LoVo (cell line): ENCODE measurements around the gene WASF2.
"Not testable (repeated sequence)": the region's sequence is repeated elsewhere in the genome, so short reads cannot be mapped to it uniquely, and the experiment has no call there.

Source experiments
- DNase-seq: peaks from one replicate; pipeline ENCODE4 v3.0.0-alpha.2; 2016; ENCODE audit warnings: low spot score

WASF2 gene

DNA sequence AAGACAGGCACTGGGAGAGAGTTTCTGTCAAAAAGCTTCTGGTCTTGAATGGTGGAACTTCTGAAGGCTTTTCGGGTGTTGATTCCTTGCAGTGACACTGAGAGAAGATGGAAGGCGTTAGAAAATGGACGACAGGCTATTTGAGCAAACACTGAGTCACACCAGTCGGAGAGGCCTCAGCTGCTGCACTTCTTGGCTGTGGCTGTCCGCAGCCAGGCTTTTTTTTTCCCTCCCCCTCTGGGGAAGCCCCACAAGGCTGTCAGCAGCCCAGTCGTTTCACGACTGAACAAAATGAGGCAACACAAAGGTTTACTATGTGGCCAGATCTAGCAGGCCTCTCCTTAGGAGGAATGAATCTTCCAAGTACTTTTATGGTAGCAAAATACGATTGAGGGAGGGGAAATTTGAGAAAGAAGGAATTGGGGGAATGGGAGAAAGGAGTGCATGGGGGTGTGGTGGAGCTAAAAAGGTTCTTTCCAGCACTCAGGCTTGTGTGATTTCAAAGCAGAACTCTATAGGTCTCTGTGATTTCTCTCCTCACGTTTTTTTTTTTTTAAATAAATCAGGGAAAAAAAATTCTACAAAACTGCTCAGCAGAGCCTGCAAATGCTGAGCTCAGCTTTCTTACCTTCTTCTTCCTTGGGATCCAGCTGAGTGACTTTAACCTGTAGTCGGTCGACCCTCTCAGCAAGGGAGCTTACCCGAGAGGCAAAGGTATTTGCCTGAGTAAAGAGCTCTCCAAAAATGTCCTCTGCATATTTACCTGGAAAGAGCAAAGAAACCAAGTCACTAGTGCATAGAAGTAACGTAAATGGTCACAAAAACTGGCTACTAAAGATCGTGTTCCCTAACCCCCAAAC is 71.4 kb downstream of the WASF2 start:
- DNase-seq, result no peak

DNA sequence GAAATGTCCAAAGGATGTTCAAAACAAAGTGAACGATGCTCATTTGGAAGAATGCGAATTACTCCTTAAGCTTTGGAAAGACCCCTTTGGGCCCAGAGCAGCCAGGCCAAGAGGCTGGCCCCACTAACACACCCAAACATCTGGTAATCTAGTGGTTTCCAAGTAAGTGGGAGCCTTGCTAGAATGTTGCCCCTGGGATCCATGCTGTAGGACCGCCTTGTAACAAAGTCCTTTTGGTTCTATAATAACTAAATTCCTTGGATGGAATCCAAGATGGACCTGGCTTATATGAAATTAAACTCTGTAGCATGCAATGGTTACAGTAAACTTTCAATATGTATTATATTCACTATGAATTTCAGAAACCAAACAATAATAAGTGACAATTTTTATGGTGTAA is 72.3 kb downstream of the WASF2 start:
- no peak for DNase-seq

DNA sequence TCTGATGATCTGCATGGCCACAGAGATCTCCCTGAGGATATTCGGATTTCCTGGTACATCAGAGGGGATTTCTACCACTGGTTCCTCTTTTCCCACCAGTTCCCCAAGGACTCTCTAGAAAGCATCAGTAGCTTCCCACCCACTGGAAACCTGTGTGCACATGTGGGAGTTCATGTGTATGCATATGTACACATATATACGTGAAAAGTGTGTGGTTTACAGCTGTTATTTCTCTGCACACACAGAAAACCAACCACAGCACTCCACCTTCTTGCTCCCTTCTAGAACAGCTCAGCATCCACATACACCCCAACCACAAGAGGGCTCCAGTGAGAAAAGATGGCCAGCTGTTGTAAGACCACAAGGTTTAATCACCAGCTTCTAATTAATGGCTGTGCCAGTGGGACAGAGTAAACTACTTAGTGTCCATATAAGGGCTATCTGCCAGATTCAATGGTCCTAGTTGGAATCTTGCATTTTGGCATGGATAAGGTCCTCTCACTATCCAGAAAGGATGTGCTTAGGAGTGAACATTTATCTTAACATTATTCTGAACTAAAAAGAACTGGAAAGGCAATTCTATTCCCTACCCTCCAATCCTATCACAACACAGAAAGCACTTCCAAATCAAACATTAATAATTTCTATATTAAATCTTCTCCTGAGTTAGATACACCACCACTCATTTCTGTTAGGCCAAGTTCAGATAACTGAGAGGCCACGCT is 73.4 kb downstream of the WASF2 start:
- DNase-seq, result peak; percentile 20

DNA sequence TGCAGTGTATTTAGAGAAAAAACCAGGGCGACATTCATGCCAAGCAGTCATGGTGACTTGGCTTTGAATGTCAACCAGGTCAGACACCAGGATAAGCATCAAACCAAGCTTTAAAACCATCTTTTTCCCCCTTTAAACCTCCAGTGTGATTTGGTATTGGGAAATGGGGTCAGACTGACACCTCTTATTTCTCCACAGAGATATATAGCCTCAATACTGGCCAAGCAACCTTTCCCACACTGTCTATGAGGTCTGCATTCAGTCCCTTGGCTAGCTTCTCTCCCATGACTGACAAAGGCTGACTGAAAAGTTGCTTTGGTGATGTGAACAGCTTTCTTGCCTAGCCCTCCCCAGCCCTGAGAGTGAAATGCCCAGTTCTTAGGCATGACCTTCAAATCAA is 75.9 kb downstream of the WASF2 start:
- no peak for DNase-seq

DNA sequence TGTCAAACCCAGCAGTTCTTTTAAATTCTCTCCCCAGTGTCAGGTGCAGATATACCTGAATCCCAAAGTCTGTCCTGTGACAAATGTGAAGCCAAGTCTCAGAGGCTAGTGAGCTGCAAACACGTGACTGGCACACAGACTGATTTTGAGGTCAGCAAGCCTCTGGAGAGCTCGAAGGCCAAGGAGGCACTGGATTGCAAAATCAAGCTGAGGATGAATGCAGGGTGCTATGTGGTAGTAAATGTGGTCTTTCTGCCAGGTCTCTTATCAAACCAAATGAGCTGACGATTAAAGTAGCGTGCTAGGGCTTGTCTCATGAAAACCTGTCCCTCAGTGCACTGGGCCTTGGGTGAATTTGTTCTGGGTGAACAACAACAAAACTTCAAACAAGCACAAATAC is 77.0 kb downstream of the WASF2 start:
- no peak for DNase-seq

DNA sequence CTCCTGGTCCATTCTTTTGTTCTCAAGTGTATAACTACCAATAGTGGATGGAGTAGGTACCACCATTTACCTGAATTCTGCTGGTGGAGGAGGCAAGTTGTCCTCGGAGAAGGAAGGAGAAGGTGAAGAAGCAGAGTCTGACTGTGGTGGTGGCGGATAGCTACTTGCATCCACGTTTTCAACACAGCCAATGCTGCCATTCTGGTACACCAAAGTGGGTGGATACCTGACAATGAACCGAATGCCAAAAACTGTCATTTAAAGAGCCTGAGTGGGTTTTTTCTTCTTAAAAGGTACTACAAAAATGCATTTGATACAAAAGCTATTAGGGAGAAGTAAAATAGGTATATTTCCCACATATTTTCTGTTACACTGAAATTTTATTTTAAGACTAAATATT is 77.5 kb downstream of the WASF2 start:
- no peak for DNase-seq

DNA sequence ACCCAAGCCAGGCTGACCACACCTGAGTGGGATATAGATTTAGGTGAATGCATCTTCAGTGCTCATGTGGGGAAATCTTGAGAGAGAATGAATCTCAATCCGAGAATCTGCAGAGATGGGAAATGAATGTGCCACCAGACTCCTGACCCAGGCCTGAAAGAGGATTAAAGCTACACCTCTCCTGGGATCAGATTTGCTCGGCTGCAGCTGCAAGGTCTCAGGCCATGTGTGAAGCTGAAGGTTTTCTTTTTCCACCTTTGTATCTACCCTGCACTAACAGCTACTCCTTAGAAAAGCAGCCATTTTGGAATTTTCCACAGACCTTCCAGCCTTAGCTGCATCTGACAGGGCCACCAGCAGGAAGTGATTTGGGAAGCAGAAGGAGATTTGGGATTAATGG is 79.3 kb downstream of the WASF2 start:
- no peak for DNase-seq

DNA sequence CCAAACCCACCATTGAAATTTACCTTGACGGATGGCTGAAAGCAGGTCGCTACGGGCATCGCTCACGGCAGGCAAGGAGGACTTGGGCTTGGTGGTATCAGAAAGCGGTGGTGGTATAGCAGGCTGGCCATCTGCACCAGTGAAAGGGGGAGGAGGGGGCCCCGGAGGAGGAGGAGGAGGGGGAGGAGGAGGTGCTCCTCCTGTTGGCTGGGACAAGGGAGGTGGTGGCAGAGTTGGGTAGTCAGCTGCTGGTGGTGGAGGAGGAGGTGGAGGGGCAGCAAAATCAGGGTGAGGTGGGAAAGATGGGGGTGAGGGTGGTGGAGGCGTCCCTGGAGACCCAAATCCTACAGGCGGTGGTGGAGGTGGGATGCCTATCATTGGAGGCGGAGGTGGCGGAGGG is 80.3 kb downstream of the WASF2 start:
- DNase-seq, result no peak

DNA sequence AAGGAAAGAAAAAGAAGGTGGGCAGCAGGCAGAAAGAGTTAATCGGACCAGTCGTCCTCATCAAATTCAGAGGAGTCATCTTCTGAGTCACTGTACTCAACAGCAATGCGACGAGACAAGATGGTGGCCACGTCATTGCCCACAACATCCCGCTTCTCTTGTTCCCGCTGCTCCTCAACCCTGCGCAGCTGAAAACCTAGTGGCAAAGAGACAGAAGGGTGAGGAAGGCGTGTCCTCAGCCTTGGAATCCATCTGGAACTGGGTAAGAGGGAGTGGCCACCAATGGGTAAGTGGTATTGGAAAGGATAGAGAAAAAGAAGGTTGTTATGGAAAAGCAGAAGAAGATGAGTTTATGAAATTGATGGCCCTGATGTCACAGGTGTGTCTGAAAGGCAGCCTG is 81.8 kb downstream of the WASF2 start:
- DNase-seq, result no peak

DNA sequence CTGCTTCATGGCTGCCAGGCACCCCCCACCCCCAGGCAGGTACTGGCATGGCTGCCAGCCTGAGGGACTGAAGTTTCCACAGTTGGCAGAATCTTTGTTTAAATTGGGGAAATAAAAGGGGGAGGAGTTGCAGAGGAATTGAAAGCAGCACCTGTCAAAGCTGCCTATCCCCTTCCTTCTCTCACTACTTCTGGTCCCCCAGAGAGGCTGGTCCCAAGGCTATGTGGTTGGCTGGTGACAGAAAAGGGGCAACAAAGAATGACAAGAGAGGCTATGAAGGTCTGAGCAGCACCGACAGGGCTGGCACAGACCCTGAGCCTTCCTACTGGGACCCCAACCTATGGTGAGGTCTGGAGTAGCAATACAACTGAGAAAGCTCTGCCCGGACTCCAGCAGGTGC is 83.2 kb downstream of the WASF2 start:
- DNase-seq, result not testable (repeated sequence)

DNA sequence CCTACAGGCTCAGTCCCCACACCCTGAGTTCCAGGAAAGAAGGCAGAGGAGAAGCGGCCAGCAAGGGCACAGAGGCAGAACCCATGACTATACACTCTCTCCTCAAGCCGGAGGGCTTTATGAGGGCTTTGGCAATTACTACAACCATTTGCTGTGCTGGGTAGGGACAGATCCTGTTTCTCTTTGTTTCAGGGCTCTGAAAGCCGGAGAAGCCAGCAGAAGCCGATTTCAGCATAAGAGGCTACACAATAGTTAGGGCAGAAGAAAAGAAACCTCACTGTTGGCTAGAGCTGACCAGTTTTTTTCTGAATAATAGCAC is 83.6 kb downstream of the WASF2 start:
- no peak for DNase-seq

DNA sequence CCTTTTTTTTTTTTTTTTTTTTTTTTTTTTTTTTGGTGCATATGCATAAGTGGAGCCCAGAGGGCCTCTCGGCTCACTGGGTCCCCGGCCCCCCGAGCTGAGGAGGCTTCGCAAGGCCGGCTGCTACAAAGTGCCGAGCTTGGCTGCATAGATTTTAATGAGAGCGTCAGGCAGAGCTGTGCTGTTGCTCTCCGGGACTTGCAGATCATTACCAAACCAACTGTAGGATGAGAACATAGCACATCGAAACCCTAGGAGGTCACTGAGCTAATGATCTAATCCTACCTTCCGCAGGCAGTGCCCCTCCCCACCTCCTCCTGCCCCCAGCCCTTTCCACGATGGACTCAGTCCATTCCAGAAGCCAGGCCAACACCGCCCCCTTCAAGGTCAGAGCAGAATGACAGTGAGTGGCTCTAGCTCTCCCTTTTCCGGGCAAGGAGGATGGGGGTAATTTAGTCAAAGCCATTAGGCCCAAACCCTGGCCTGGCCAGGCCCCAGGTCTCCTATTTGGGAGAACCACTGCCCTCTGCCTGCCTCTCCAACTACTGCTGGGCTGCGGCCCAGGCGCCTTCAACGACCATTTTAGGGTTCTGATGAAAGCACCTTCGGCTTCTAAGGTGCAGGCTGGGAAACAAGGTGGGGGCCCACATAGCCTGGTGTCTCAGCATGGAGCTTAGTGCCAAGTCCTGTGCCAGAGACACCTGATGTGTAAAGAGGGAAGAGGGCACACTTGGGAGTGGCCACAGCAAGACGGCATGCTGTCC is 84.2 kb downstream of the WASF2 start:
- not testable (repeated sequence) for DNase-seq

DNA sequence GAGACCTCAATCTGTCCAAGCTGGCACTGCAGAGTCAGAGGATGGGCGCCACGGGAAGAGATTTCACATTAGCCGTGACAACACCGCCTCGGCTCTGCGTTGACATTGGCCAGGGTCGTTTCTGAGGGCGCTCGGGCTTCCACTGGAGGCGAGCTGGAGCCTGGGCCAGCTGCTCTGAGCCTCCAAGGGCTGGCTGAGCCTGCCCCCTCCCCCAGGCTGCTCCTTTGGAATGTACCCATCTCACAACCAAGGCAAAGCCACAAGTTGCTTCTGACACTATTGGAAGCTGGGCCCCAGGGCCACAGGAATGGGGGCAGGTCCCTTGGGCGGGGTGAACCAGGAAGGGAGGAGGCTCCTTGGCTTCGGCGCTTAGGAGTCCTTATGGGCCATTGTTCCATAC is 84.9 kb downstream of the WASF2 start:
- DNase-seq, result no peak

DNA sequence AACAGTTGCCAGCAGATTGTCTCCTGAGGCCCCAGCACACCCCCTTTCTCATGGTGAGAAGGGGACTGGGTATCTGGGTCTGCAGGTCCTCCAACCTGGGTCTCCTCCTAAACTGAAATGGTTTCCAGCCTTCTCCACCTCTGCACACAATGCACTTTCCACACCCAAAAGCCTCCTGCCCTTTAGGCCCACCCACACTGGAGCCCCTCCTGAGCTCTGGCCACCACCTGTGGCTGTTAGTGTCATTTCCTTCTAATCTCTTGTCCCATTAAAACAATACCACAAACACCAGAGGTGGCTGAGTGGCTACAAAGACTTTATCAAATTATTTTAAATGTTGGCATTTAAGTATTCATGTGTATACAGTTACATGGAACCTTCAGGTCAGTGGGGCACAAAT is 86.0 kb downstream of the WASF2 start:
- no peak for DNase-seq

DNA sequence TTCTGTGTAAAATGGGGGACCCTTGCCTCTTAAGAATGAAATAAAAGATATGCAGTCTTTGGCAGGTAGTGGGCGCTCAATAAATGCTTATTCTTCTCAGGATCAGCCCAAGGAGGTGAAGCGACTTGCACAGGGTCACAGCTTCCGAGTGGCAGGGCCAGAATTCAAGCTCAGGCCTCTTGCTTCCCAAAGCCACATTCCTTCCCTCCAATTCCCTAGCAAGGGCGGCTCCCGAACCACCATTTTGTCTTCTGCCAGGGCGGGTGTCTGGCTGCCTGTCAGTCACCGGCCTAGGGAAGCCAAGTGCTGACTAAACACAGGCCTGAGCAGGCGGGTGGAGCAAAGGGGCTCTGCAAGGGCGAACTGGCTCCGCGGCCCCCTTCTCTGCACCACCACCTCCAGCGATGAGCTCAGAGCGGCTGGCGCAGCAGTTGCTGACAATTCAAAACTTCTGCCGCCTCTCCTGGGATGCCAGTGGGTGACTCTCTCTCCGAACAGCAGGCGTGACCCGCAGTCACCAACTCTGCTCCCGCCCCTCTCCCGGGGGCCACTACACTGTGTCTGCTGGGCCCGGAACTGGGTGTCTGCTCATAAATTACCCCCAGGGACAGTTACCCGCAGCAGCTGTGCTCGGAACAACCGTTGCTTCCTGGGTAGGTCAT is 86.8 kb downstream of the WASF2 start:
- no peak for DNase-seq

DNA sequence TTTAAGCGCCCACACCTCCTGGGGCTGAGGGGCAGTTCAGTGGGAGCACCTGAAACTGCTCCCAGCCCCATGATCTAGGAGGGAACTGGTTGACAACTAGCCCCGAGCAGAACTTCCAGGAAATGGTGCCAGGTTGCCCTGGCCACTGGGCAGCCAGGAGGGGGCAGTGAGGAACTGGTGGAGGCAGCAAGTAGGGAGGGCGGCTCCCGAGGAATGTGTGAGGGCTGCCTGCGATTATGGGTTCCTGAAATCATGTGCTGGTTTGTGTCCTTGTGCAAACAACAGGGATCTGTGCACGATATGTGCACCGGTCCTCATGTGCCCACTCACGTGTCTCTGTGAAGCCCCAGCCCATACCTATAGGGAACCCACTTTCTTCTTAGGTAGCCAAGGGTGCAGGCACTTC is 87.6 kb downstream of the WASF2 start:
- DNase-seq, result no peak

DNA sequence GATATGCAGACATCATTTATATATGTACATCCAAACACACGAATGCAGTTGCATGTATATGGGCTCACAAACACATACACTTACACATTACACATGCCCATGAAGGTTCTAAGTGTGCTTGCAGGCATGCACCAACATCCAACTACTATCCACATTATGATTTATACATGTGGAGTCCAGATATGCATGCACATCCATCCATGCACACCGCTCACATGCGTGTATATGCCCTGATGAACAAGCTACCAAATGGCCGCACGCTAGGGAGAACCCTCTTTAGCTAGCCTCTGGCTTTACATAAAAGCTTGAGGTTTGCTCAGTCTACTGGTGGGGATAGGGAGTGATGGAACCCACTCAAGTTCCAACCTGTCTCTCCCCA is 89.0 kb downstream of the WASF2 start:
- no peak for DNase-seq

DNA sequence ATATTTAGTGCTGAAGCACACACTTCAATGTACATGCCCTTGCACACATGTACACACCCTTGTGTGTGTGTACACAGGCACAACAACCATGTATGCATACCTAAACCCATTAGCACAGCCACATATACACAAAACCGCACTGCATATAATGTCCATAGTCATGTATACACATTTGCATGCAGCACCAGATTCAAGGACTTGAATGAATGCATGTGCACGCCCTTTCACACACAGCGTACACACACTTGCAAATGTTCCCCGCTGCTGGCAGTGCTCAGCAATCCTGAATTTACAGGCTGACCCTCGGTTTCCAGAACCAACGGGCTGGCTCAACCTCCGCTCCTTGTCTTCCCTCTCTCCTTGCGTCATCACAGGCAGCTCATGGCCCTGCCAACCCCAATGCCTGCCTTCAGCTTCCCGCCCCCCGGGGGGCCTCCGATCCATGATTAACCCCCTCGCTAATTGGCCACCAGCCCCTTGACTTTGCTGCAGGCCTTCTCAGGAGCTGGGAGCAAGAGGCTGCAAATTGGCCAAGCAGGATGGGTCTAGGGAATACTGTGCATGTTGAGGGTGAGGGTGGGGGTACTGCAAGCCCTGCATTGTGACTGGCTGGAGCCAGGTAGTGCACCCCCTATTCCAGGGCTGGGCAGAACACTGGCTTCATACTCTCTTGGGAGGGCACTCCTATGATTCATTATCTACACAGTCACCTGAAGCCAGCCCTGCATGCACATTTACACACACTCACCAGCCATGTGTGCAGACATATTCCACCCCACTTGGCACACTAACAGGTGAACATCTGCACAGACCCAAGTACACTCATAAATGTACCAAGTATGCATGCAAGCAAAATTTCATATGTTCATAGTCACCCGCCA is 89.6 kb downstream of the WASF2 start:
- DNase-seq, result no peak

DNA sequence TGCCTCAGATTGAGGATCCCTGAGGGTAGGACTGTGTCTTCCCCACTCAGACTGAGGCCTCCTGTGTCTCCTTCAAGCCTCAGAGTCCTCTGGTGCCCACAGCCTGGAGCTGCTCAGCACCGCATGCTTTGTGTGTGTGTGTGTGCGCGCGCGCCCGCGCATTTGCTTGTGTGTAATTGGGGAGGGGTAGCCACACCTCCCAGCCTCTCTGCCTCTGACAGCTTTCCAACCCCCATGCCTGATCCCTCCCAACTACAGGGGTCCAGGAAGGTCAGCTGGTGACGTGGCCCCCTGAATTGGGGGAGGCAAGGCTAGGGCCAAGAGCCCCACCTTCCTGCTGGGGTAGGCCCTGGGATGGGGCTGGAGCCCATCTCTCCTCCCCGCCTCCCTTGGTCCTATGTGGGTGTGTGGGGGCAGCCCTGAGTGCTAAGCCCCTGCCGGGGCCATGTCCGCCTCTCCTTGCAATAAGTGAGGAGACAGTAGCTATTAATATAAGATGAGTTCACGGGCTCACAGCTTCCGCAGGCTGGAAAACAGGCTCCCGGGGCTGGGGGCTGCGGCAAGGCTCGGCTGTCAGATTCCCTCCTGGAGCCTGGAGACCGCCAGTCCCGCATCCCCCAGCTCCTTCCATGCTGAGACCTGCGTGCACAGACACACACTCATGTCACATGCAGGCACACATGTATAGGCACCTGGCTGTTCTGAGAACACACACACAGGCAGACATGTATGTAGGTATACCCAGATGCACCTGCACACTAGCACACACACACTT is 90.5 kb downstream of the WASF2 start:
- DNase-seq, result no peak

DNA sequence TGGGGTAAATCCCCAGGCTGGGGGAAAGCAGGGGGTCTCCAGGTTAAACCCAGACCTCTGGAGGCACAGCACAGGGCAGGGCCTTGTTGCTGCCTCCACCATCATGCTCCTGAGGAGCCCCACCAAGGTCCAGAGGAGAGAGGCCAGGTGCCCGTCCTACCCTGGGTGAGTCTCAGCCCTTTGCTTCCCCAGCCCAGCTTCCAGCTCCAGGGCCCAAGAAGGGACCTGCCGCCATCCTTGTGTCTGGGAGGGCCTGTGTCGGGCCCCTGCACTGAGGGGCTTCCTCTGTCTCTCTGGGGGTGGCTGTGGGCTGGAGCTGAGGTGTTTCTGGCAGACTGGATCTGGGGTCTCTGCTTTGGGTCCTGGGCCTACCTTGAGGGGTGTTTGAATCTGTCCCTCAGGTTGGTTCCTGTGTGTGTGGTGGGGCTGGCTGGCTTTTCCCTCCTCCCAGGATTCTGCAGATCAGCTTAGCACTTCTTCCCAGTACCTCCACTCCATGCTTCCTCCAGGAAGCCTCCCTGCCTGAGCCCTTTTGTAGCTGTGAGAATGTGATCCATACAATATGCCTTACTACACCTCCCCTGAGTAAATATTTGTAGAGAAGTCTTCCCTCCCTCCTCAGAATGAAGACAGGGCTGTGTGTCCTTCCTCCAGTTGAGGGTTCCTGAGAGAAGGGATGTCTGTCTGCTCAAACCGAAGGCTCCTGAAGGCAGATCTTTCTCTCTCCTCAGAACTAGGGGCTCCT is 91.4 kb downstream of the WASF2 start:
- DNase-seq, result no peak
